ENCODE data around the gene RPS6KA4.

The RPS6KA4 gene

DNA sequence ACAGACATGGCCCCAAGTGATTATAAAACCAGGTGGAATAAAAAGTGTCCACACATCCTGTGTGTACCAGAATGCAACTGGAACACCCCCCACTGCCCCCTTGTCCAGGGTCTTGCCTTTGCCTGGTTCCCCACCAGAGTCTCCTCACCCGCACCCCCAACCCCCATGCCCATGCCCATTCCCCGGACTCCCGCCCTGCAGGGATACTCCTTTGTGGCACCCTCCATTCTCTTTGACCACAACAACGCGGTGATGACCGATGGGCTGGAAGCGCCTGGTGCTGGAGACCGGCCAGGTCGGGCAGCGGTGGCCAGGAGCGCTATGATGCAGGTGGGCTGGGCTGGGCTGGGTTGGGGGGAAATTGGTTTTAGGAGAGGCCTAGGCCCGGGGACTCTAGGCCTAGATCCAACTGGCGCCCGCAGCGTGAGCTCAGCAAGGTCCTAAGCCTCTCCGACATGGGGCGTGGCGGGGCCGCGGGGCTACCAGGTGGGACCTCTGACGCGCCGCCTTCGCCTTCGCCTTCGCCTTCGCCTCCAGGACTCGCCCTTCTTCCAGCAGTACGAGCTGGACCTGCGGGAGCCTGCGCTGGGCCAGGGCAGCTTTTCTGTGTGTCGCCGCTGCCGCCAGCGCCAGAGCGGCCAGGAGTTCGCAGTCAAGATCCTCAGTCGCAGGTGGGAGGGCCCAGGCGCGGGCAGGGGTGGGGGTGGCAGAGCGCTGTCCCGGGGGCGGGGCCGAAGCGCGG lies 9.1 kb downstream of the RPS6KA4 start:
- no peak for DNase-seq (ENCODE audit: low read depth)

DNA sequence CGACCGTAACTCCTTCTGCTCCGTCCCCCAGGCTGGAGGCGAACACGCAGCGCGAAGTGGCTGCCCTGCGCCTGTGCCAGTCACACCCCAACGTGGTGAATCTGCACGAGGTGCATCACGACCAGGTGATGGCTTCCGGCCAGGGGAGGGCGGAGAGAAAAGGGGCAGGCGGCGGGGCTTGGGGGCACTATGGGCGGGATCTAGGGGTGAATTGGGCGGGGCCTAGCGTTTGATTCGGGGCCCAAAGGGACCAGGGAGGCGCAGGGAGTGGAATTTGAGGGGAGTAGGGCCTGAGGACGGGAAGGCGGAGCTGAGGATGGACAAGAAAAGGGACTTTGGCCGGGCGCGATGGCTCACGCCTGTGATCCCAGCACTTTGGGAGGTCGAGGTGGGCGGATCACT lies 9.7 kb downstream of the RPS6KA4 start:
- no peak for DNase-seq (ENCODE audit: low read depth)

DNA sequence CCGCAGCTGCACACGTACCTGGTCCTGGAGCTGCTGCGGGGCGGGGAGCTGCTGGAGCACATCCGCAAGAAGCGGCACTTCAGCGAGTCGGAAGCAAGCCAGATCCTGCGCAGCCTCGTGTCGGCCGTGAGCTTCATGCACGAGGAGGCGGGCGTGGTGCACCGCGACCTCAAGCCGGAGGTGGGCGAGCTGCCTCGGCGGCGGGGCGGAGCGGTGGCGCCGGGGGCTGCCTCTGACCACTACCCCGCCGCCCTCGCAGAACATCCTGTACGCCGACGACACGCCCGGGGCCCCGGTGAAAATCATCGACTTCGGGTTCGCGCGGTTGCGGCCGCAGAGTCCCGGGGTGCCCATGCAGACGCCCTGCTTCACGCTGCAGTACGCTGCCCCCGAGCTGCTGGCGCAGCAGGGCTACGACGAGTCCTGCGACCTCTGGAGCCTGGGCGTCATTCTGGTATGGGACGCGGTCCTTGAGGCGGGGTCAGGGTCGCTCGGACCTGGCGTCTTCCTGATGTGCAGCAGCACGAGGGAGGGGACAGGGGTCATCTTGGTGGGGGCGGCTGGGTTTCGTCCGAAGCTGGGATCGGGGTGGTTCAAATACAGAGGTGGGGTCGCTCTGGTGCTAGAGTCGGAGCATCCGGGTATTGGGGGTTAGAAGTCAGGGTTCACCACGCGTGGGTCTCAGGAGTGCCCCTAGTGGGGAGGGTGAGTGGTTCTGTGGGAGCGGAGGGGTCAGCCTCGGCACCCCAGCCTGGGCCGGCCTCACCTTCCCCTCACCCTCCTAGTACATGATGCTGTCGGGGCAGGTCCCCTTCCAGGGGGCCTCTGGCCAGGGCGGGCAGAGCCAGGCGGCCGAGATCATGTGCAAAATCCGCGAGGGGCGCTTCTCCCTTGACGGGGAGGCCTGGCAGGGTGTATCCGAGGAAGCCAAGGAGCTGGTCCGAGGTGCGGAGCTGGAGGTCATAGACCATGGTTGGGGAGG lies 10.8 kb downstream of the RPS6KA4 start:
- DNase-seq (ENCODE audit: low read depth), result no peak

DNA sequence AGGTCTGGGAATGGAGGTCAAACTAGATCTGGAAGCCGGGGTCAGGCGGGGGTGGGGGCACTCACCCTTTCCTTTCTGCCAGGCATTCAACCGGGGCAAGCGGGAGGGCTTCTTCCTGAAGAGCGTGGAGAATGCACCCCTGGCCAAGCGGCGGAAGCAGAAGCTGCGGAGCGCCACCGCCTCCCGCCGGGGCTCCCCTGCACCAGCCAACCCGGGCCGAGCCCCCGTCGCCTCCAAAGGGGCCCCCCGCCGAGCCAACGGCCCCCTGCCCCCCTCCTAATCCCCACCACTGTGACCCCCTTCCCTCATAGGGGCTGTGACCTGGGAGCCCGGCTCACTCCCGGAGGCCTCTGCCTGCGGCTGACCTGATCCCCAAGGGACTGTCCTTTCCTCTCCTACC lies 12.2 kb downstream of the RPS6KA4 start:
- DNase-seq (ENCODE audit: low read depth), result no peak

DNA sequence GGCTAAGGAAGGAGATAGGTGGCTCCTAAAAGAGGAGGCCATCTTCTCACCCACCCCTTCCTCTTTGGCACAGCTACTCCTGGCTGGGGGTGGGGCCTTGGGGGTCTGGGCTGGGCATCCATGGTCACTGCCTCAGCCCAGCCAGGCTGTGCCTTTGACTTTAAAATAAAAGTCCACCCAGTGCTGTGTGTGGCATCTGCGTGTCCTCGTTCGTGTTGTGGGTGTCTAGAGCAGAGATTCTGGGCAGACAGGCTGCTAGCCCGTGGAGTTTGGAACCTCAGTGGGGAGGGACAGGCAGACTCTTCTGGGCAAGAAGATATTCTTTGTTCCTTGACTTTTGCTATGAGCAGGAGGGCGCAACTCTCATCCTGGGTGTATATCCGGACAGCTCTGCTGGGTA lies 13.1 kb downstream of the RPS6KA4 start:
- no peak for DNase-seq (ENCODE audit: low read depth)

DNA sequence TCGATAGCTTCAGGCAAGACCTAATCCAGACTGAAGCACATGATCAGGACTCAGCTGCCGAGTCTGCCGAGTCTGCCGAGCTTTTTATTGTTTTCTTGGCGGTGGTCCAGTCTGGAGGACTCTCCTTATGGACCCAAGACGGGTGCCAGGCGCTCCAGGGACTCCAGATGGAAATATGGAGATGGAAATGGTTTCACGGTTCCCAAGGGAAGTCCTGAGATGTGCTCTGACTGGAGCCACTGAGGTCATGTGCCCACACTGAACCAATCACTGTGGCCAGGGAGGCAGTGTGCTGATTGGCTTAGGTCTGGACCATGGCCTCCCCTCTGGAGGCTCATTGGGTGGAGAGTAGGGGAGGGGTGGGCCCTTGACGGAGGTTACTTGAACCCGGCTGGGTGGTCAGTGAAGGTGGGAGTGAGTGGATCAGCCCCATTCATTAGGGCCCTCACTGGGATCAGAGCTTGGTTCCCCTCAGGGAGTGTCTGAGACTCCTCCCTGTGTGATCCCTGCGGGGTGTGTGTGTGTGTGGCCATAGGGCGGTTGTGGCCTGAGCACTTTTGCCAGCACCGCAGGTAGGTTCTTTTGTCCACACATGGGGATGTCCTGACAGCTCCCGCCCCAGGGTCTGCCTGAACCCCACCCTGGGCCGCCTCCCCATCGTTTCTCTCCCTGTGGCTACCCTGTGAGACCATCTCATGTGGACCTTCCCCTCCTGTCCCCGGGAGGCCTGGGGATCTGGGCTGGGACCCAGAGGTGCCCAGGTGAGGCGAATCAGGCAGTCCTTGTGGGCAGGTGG lies 14.0 kb downstream of the RPS6KA4 start:
- no peak for DNase-seq (ENCODE audit: low read depth)

DNA sequence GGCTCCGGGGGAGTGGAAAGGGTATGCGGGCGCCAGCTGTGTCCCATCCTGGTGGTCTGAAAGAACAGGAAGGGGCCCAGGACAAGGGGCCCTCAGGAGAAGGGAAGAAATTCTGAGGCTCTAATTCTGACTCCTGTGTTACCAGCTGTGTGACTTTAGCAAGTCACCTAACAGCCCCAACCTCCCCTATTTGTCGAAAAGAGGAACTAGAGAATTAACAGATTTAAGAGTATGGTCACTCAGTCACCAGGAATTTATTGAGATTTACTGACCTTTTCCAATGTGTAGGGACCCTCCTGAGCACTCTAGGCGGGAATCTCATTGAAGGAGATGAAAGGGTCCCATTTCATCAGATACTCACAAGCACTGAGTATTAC lies 14.6 kb downstream of the RPS6KA4 start:
- DNase-seq (ENCODE audit: low read depth), result no peak

DNA sequence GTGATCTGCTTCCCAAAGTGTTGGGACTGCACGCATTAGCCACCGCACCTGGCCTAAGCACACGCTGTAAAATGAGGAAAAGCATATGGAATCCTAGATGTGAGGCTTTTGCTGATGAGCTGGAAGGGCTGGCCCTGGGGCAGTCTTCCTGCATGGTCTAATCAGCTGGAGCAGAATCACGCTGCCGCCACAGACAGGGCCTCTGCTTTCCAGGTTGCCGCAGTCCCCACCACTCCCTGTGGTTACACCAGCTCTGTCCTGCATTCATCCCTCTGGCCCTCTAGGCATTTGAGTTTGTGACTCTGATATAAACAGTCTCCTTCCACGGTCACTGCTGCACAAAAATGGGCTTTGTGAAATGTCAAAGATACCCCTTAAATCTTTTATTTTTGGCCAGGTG lies 17.1 kb downstream of the RPS6KA4 start:
- DNase-seq (ENCODE audit: low read depth), result no peak

DNA sequence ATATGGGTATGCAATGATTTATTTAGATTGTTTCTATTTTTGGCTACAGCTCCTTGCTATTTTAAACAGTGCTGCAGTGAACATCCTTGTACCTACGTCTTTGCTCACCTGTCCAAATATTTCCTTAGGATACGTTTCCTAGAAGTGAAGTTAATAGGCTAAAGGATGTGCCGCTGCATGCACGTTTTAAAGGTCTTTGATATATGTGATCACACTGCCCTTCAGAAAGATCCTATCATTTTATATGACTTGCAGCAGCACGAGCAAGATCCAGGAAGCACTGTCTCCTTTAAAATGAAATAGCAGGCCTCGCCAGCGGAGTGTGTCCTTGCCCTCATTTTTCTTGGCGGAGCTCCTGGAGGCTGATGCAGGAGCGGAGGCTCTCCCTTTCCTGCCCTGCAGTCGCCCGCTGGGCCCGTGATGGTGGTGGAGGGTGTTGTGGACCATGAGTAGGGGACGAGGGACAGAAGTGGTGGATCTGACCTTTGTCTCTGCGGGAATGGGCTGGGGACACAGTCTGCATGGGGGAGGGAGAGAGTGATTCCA lies 19.4 kb downstream of the RPS6KA4 start:
- no peak for DNase-seq (ENCODE audit: low read depth)

DNA sequence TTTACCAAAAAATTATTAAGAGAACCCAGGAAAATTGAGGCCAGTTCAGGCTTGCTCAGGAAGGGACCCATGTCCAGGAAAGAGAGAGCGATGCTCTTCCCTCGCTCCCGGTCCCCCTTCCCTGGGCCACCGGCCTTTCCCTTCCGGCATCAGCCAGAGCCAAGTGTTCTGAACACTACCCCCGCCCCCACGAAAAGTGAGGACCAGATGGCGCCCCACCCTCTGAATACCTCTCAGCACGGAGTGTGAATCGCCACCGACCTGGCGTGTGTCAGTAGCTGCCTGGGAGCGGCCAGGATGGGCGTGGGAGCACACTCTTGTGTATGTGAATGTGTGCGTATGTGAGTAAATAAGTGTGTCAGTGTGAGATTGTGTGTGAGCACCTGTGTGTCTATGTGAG lies 20.2 kb downstream of the RPS6KA4 start:
- no peak for DNase-seq (ENCODE audit: low read depth)

DNA sequence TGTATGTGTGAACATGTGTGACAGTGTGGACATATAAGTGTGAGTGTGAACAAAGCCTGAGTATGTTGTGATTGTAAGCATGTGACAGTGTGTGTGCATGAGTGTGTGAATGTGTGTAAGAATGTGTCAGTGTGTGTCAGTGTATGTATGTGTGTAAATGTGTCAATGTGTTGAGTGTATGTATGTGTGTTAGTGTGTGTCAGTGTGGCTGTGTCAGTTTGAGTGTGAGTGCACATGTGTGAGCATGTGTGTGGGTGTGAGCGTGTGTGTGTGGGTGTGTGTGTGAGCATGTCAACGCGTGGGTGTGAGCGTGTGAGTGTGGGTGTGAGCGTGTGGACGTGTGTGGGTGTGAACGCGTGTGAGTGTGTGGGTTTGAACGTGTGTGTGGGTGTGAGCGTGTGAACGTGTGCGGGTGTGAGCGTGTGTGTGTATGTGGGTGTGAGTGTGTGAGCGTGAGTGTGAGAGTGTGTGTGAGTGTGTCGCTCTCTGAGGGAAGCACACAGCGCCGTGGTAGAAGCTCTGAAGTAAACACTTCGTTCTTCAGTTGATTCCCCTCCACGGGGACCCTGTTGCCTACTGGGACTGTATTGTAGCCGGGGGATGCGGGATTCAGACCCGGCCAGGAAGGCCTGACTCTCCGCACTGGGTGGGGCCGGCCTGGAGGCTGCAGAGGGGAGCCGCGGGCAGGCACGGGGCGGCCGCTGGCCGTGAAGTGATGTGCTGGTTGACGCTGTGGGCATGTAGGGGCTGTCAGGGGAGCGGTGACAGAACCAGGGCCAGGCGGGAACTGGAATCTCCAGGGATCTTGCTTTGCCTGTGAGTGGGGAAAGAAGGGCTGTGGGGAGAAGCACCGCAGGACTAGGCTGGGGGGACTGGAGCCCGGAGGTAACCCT lies 21.1 kb downstream of the RPS6KA4 start:
- DNase-seq (ENCODE audit: low read depth), result no peak

DNA sequence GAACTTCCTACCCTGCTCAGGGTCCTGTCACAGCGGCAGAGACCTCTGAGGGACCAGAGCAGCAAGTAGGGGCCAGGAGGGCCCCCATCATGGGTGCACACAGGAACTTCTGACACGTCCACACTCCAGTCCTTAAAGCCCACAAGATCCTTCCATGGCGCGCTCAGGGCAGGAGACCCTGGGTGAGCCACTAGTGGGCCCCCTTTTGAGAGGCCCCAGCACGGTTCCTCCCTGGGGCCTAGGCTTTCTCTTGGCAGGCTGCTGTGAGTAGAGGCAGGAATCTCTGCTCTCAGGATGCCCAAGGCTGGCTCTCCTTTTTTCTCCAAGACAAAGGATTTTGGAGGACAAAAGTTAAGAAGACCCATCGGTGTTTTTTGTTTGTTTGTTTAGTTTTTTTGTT lies 22.4 kb downstream of the RPS6KA4 start:
- no peak for DNase-seq (ENCODE audit: low read depth)

DNA sequence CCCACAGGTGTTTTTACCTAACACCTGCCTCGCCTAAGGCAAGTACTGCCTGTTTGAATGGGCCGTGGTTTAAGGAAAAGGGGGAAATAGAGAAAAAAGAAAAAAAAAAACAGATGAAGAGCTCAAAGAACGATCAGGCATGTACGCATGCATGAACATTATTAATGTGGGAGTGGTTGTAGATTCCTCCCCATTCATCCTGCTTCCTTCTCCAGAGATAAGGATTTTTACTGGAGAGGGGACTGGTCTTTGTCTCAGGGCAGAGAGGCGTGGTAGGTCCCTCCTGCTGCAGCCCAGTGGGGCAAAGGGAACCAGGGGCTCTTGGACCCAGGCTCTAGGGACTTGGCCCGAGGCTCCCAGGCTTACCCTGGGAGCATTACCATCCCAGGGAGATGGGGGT lies 23.1 kb downstream of the RPS6KA4 start:
- no peak for DNase-seq (ENCODE audit: low read depth)

DNA sequence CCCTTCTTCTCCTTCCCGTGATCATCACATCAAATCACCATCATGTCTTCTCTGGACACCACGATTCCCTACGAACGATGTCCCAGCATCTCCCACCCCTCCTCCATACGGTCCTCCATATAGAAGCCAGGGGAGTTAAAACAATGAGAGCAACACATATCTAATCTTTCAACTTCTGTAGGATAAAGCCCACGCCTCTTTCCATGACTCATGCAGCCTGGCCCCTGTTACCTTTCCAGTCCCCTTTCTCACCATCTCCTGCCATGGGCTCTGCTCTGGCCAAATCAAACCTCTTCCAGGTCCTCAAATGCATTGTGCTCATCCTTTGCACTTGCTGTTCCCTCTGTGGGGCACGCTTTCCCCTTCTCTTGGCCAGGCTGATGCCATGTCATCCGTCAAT lies 23.6 kb downstream of the RPS6KA4 start:
- no peak for DNase-seq (ENCODE audit: low read depth)

DNA sequence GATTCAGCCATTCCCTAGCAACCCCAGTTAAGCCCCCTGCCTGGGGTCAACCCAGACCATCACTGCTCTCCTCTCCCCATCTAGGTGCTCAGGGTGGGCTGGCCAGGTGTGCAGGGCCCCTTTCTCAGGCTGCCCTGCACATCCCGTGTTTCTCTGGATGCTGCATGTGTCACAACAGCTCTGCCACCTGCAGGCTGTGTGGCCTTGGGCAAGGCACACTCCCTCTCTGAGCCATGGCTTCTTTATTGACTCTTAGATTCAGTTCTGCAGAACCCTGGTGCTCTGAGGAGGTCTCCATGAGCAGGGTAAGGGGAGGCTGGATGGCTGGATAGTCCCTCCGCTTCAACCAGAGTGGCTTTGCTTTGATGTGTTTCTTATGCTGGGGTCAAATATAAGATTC lies 24.6 kb downstream of the RPS6KA4 start:
- no peak for DNase-seq (ENCODE audit: low read depth)

DNA sequence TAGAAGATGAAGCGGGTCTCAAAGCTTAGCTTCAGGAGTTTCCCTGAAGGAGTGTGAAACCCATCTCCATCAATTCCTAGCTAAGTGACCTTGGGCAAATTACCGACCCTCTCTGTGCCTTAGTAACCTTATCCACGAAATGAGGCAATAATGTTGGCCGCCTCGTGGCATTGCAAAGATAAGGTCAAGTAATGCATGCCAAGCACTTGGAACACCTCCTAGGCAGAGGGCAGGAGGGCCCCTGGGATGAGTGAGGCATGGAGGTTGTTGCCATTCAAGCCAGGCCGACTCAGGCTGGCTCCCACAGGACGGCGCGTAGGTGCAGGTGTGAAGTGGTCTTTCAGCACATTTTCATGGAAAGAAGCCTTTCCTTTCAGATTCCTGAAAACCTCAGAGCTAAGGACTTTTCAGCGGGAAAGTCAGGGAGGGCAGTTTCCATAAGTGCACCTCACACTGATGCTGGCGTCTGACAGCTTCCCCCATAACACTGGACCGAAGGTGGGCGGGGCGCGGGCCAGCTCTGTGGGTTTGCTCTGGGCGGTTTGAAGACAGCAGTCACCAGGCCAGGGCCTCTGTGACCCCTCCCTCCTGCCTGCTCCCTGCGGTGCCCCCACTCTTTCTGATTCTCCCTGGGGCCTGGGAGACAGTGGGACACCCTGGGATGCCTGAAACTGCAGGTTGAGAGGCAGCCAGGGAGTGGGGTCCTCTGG lies 25.2 kb downstream of the RPS6KA4 start:
- no peak for DNase-seq (ENCODE audit: low read depth)

DNA sequence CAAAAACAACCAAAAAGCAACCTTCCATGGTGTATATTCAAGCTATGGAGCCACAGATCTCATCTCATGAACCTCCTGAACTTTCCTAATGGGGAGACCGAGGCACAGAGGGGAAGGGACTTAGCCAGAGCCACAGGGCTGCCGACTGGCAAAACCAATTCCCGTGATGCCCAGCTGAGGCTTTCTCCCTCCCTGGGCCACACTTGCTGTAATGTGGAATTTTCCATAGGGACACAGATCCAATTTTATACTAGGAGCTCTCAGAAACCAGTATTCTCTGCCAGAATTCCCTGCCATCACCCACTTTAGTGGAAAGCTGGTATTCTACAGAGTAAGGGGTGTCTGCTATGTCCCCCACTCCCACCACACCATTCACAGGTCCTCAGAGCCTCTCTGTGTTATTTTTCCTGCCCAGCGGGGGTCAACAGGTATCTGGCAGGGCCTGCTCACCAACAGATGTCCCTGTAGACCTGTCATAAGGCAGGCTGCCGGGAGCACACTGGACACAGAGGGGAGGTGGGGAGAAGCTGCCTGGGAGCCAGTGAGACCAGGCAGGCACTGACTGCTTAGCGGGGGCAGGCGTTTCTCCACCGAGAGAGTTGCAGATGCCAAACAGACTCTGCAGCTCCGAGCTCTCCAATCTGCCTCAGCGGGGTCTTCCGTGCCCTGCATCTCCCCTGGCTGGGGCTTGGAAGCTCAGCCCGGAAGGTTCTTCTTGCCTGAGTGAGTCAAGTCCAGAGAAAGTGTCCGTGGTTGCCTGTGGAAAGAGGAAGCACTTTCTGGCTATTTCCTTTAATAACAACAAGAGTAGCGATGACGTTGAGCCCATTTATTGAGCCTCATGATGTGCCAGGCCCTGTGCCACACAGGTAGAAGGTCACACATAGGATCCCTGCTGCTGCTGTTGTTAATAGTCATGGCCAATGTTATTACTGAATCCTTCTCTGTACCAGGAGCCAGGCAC lies 26.3 kb downstream of the RPS6KA4 start:
- no peak for DNase-seq (ENCODE audit: low read depth)

DNA sequence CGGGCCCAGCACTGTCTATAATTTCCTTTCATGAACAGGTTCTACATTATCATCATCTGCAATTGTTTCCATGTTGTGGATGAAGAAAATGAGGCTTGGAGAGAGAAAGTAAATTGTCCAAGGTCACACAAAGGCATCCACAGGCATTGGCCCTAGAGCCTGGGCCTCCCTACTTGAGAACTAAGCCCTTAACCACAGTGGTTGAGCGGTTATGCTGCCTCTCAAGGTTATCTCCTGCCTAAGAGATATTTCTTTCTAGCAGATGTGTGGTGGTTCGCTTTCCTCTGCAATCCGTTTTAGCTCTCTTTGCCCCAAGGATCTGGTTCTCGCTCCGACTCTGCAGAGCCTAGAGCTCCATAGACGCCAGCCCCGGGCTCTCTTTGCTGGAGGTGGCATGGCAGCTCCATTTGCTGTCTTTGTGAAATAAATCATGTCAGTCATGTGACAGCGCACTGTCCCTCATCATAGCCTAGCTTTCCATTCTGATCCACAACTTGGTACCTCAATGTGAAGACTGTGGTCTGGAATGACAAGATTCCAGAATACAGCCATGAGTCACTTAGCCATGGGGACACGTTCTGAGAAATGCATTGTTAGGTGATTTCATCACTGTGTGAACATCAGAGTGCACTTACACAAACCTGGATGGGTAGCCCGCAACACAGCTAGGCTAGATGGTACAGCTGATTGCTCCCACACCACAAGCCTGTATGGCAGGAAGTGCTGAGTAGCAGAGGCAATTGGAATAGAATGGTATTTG lies 27.2 kb downstream of the RPS6KA4 start:
- no peak for DNase-seq (ENCODE audit: low read depth)

DNA sequence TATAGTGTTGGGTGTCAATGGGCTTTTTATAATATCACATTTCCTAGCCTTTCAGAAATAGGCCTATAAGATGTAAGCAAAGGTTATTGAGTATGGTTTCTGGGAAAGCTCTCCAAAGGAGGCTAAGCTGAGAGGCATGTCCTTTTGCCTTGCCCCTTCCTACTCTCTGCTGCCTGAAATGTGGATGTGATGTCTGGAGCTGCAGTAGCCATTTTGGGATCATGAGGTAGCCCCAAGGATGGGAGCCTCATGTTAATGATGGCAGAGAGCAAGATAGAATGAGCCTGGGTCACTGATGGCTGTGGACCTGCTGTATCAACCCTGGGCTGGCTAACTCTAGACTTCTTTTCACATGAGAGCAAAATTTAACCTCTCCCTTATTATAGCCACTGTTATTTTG lies 29.0 kb downstream of the RPS6KA4 start:
- DNase-seq (ENCODE audit: low read depth), result no peak
